ENCODE data around the gene METTL8. TPM values are rescaled to one million over a fixed set of nuclear protein-coding genes. Genes with fewer than 3 reads are reported as not detected.
"Not testable (repeated sequence)": the region's sequence is repeated elsewhere in the genome, so short reads cannot be mapped to it uniquely, and the experiment has no call there.

The METTL8 gene
- total RNA-seq, 4 donors from 2014 or later: 22.1 to 43.3 (median 31.5) TPM

GRCh38 chr2:171317492-171318125 lies 116.2 kb downstream of the METTL8 start:
- DNase-seq (ENCODE audit: extremely low spot score): no peak
- Histone ChIP-seq H3K9me3 (no peaks in the 10 kb centered on the region), H3K4me3 (no peak overlapping the region), H3K36me3 (no peaks in the 10 kb centered on the region), H3K4me1 (peaks cover 4 to 54% (median 45%) of the 10 kb centered on the region in 4 donors), H3K27ac (replicated peaks in 1 of 4) (peak overlapping the region in 1 of 4 donors; percentile 72), H3K27me3 (no peaks in the 10 kb centered on the region)
- intact Hi-C loops (cut with DNase I): no loop called here
- TF ChIP-seq EP300 (IDR thresholded peaks at IDR 0.05) (no peak), CTCF (IDR thresholded peaks at IDR 0.05) (no peak), POLR2A (IDR thresholded peaks at IDR 0.05; ENCODE audit: low read depth) (no peak), POLR2AphosphoS5 (IDR thresholded peaks at IDR 0.05) (no peak)
- WGBS: 58% methylated on average over 4 of the region's 4 CpGs

GRCh38 chr2:171316755-171317337 lies 116.9 kb downstream of the METTL8 start:
- 85% methylated on average over 7 of the region's 7 CpGs for WGBS
- no peak for DNase-seq (ENCODE audit: extremely low spot score)
- H3K36me3 ChIP-seq: no peaks in the 10 kb centered on the region
- H3K27ac ChIP-seq (replicated peaks in 1 of 4): no peak overlapping the region
- H3K4me1 ChIP-seq: peaks cover 4 to 54% (median 45%) of the 10 kb centered on the region in 4 donors
- intact Hi-C loops (cut with DNase I): no loop called here
- no peak overlapping the region for H3K4me3 ChIP-seq
- H3K9me3 ChIP-seq: peaks cover 0 to 6% (median 0%) of the 10 kb centered on the region in 4 donors
- no peaks in the 10 kb centered on the region for H3K27me3 ChIP-seq
- TF ChIP-seq CTCF (IDR thresholded peaks at IDR 0.05) (no peak), EP300 (IDR thresholded peaks at IDR 0.05) (no peak), POLR2AphosphoS5 (IDR thresholded peaks at IDR 0.05) (no peak)

- H3K27ac ChIP-seq (replicated peaks in 1 of 4): no peak overlapping the region
These were observed 117.6 kb downstream of the METTL8 start for GRCh38 chr2:171316220-171316619.

GRCh38 chr2:171315781-171316180 lies 118.0 kb downstream of the METTL8 start:
- no peak for DNase-seq (ENCODE audit: extremely low spot score)
- Histone ChIP-seq H3K9me3 (peaks cover 0 to 16% (median 3%) of the 10 kb centered on the region in 4 donors), H3K27ac (replicated peaks in 1 of 4) (no peak overlapping the region), H3K4me3 (no peak overlapping the region), H3K27me3 (no peaks in the 10 kb centered on the region), H3K36me3 (no peaks in the 10 kb centered on the region), H3K4me1 (peaks cover 4 to 51% (median 45%) of the 10 kb centered on the region in 4 donors)
- TF ChIP-seq CTCF (IDR thresholded peaks at IDR 0.05) (no peak), POLR2A (IDR thresholded peaks at IDR 0.05; ENCODE audit: low read depth) (no peak), EP300 (IDR thresholded peaks at IDR 0.05) (no peak), POLR2AphosphoS5 (IDR thresholded peaks at IDR 0.05) (no peak)
- intact Hi-C loops (cut with DNase I): no loop called here
- WGBS: 43% methylated on average over 3 of the region's 3 CpGs

More at GRCh38 chr2:171316220-171316619, 117.6 kb downstream of the METTL8 start:
- WGBS: 23% methylated on average over 2 of the region's 2 CpGs
- Histone ChIP-seq H3K4me1 (peaks cover 4 to 54% (median 45%) of the 10 kb centered on the region in 4 donors), H3K36me3 (no peaks in the 10 kb centered on the region), H3K27me3 (no peaks in the 10 kb centered on the region), H3K4me3 (no peak overlapping the region), H3K9me3 (peaks cover 0 to 13% (median 2%) of the 10 kb centered on the region in 4 donors)
- no peak for TF ChIP-seq POLR2AphosphoS5 (IDR thresholded peaks at IDR 0.05)
- no peak for TF ChIP-seq CTCF (IDR thresholded peaks at IDR 0.05)
- TF ChIP-seq POLR2A (IDR thresholded peaks at IDR 0.05; ENCODE audit: low read depth): no peak
- no peak for TF ChIP-seq EP300 (IDR thresholded peaks at IDR 0.05)
- no peak for DNase-seq (ENCODE audit: extremely low spot score)
- intact Hi-C loops (cut with DNase I): no loop called here

GRCh38 chr2:171312182-171312581 lies 121.6 kb downstream of the METTL8 start:
- H3K27ac ChIP-seq (replicated peaks in 1 of 4); H3K4me3 ChIP-seq; intact Hi-C loops (cut with DNase I); H3K27me3 ChIP-seq; DNase-seq (ENCODE audit: extremely low spot score); H3K36me3 ChIP-seq: not testable (repeated sequence)
- 92% methylated on average over 2 of the region's 3 CpGs for whole genome bisulfite sequencing
- Histone ChIP-seq H3K9me3 (peaks cover 0 to 16% (median 3%) of the 10 kb centered on the region in 4 donors), H3K4me1 (peaks cover 0 to 16% (median 15%) of the 10 kb centered on the region in 4 donors)

- H3K9me3 ChIP-seq: peaks cover 0 to 16% (median 3%) of the 10 kb centered on the region in 4 donors
- H3K27me3 ChIP-seq; DNase-seq (ENCODE audit: extremely low spot score); intact Hi-C loops (cut with DNase I); H3K4me1 ChIP-seq; H3K4me3 ChIP-seq; H3K36me3 ChIP-seq; H3K27ac ChIP-seq (replicated peaks in 1 of 4): not testable (repeated sequence)
- 94% methylated on average over 1 of the region's 1 CpG for WGBS
These were observed 122.2 kb downstream of the METTL8 start for GRCh38 chr2:171311589-171311988.

All from esophagus muscularis mucosa (tissue), 4 donors.